HepG2 (cell line): Measurements from ENCODE around the gene SLC17A3. TPM values are rescaled to one million over a fixed set of nuclear protein-coding genes. Genes with fewer than 3 reads are reported as not detected.

Experiments
- ATAC-seq: fragments of 200-7000 bp; cut with Tn5 transposase; 3 replicates; pipeline ENCODE4 v1.9.1; 2020; ENCODE audit warnings: mild to moderate bottlenecking, moderate library complexity
- BruUV-seq: library from RNA; stranded (reverse); fragments of 400-500 nt; replicated peaks from 2 replicates; lab custom pipeline; 2021; lab: Mats Ljungman, UMichigan
- CTCF ChIA-PET: fragments of 300-600 bp; formaldehyde crosslinking; extraction: SDS; loops from one replicate; lab custom pipeline; 2021; ENCODE audit warnings: low total read pairs, inconsistent platforms, low intra/inter-chr PET ratio; lab: Yijun Ruan, JAX
- POLR2A ChIA-PET: fragments of 350-600 bp; sonication (Branson Sonifier 250); formaldehyde crosslinking; loops from one replicate; lab custom pipeline; 2020; ENCODE audit warnings: antibody characterized with exemption, inconsistent platforms; lab: Yijun Ruan, JAX
- DNase-seq: peaks from one replicate; pipeline ENCODE4 v3.0.0-alpha.2; 2015; ENCODE audit warnings: low spot score
- FAIRE-seq: peaks from 3 replicates; lab custom pipeline; 2011; peaks lifted over from hg19 to GRCh38; lab: Jason Lieb, UNC
- H2AFZ ChIP-seq: one replicate; pipeline ENCODE4 v1.6.1; 2011; ENCODE audit warnings: low read length, inconsistent platforms
- H3K27ac ChIP-seq: fragments of 300-600 bp; 3 replicates; pipeline ENCODE4 v1.8.0; 2011; ENCODE audit warnings: mixed run types, mild to moderate bottlenecking, mixed read lengths, low read length, inconsistent platforms; ENCODE audit not compliant: insufficient read depth; ENCODE audit errors: extremely low read length
- H3K27me3 ChIP-seq, 2 experiments: fragments of 200-600 bp in 1 of 2; 2 replicates in 1 of 2; 3 replicates in 1 of 2; pipeline versions ENCODE4 v1.6.0 to v1.8.0; 2011; ENCODE audit warnings: low read length in 2 of 2, mild to moderate bottlenecking in 2 of 2, moderate library complexity in 2 of 2, inconsistent platforms in 1 of 2; ENCODE audit not compliant: insufficient read depth in 2 of 2, control insufficient read depth in 1 of 2
- H3K36me3 ChIP-seq, 2 experiments: fragments of 200-600 bp in 1 of 2; replicated peaks in 1 of 2; 2 replicates in 1 of 2; 3 replicates in 1 of 2; pipeline versions ENCODE4 v1.5.1 to v1.8.0; 2011; ENCODE audit warnings: low read length in 2 of 2, inconsistent platforms in 1 of 2; ENCODE audit not compliant: insufficient read depth in 2 of 2, control insufficient read depth in 1 of 2
- H3K4me1 ChIP-seq: 2 replicates; pipeline ENCODE4 v1.5.1; 2012; ENCODE audit warnings: low read length, inconsistent platforms; ENCODE audit not compliant: insufficient read depth
- H3K4me2 ChIP-seq: 2 replicates; pipeline ENCODE4 v1.6.0; 2011; ENCODE audit warnings: low read depth, low read length, inconsistent platforms
- H3K4me3 ChIP-seq, 3 experiments: fragments of 200-600 bp in 1 of 3; sonication (generic), shearing (Covaris generic) in 1 of 3; replicated peaks in 1 of 3; 2 replicates each; pipeline ENCODE4 v1.5.1; 2011 to 2016; ENCODE audit warnings: low read length in 3 of 3, inconsistent platforms in 2 of 3, low read depth in 2 of 3, mild to moderate bottlenecking in 2 of 3, control low read depth in 1 of 3, mixed read lengths in 1 of 3; ENCODE audit not compliant: insufficient read depth in 1 of 3
- H3K79me2 ChIP-seq: one replicate; pipeline ENCODE4 v1.6.1; 2011; ENCODE audit warnings: low read length, inconsistent platforms; ENCODE audit not compliant: insufficient read depth
- H3K9ac ChIP-seq: 2 replicates; pipeline ENCODE4 v1.6.0; 2011; ENCODE audit warnings: mild to moderate bottlenecking, low read depth, low read length, inconsistent platforms; ENCODE audit not compliant: insufficient read depth
- H3K9me3 ChIP-seq: 2 replicates; pipeline ENCODE4 v1.5.1; 2012; ENCODE audit warnings: mild to moderate bottlenecking, low read length
- H4K20me1 ChIP-seq: 2 replicates; pipeline ENCODE4 v1.6.0; 2011; ENCODE audit warnings: inconsistent platforms, mild to moderate bottlenecking, low read length, moderate library complexity; ENCODE audit not compliant: insufficient read depth
- E2F1 ChIP-seq: sonication (generic); formaldehyde crosslinking; IDR thresholded peaks from 2 replicates; pipeline ENCODE4 v1.5.0; 2020; ENCODE audit warnings: missing genetic modification reagents
- FLYWCH1 ChIP-seq: sonication (generic); formaldehyde crosslinking; IDR thresholded peaks from 2 replicates; pipeline ENCODE4 v1.8.1; 2023; ENCODE audit warnings: mild to moderate bottlenecking, missing genetic modification reagents
- HCFC1 ChIP-seq: fragments of 150-350 bp; IDR thresholded peaks from 2 replicates; pipeline ENCODE4 v1.6.1; 2014; ENCODE audit warnings: low read depth, low read length
- HMG20B ChIP-seq: conservative IDR thresholded peaks from 2 replicates; pipeline ENCODE4 v1.6.1; 2016; ENCODE audit warnings: missing genetic modification reagents, missing compliant biosample characterization
- ISX ChIP-seq: sonication (generic); formaldehyde crosslinking; conservative IDR thresholded peaks from 2 replicates; pipeline ENCODE4 v1.5.0; 2020; ENCODE audit warnings: missing genetic modification reagents
- MLXIP ChIP-seq: sonication (generic); formaldehyde crosslinking; IDR thresholded peaks from 2 replicates; pipeline ENCODE4 v1.9.0; 2021; ENCODE audit warnings: missing genetic modification reagents, borderline replicate concordance
- NFATC3 ChIP-seq: sonication (generic); formaldehyde crosslinking; IDR thresholded peaks from 2 replicates; pipeline ENCODE4 v1.5.1; 2020; ENCODE audit warnings: mild to moderate bottlenecking, missing genetic modification reagents
- POLR2AphosphoS2 ChIP-seq: IDR thresholded peaks from 2 replicates; pipeline ENCODE4 v1.6.1; 2011; ENCODE audit warnings: low read depth, low read length, improper control_type of control experiment
- SNAI1 ChIP-seq: sonication (generic); formaldehyde crosslinking; IDR thresholded peaks from 2 replicates; pipeline ENCODE4 v1.5.0; 2020; ENCODE audit warnings: mild to moderate bottlenecking, missing genetic modification reagents, borderline replicate concordance
- TEAD2 ChIP-seq: sonication (generic); formaldehyde crosslinking; IDR thresholded peaks from 2 replicates; pipeline ENCODE4 v1.9.0; 2021; ENCODE audit warnings: missing genetic modification reagents
- THAP8 ChIP-seq: sonication (generic); formaldehyde crosslinking; IDR thresholded peaks from 2 replicates; pipeline ENCODE4 v1.5.1; 2020; ENCODE audit warnings: missing genetic modification reagents, mild to moderate bottlenecking, borderline replicate concordance
- ZFP36L2 ChIP-seq: sonication (generic); formaldehyde crosslinking; IDR thresholded peaks from 2 replicates; pipeline ENCODE4 v1.4.0; 2020; ENCODE audit warnings: missing genetic modification reagents
- ZIK1 ChIP-seq: sonication (generic); formaldehyde crosslinking; IDR thresholded peaks from 2 replicates; pipeline ENCODE4 v1.5.0; 2020; ENCODE audit warnings: mild to moderate bottlenecking, low read depth, missing genetic modification reagents, borderline replicate concordance
- ZNF441 ChIP-seq: sonication (generic); formaldehyde crosslinking; IDR thresholded peaks from 2 replicates; pipeline ENCODE4 v1.7.0; 2021; ENCODE audit warnings: missing genetic modification reagents, borderline replicate concordance
- WGBS: methylation state at CpG from one replicate; pipeline ENCODE4 v1.1.6; 2017; ENCODE audit warnings: low lambda C conversion rate; 5-methylcytosine and 5-hydroxymethylcytosine counted together
- in situ Hi-C: cut with HindIII; loops from 2 replicates; pipeline ENCODE4 v1.10.0; 2017; ENCODE audit warnings: low pct_unique_long_range_greater_than_20kb; ENCODE audit not compliant: extremely low pct_ligation_motif_present
- intact Hi-C: fragments of 100-400 bp; cut with micrococcal nuclease; formaldehyde crosslinking; loops from one replicate; pipeline ENCODE4 v1.10.0; 2022; ENCODE audit not compliant: unreplicated experiment
- polyA plus RNA-seq, 8 experiments: library from polyadenylated mRNA; depleted of rRNA in 3 of 8; stranded (reverse) in 7 of 8; unstranded in 1 of 8; fragments of >200 nt; fragmentation: Illumina TruSeq in 4 of 8; extraction: Trizol in 4 of 8; gene quantifications; 2 replicates each; pipeline versions ENCODE4 v1.2.1 to v1.2.3, GENCODE V29; 2011 to 2016; ENCODE audit warnings: low read depth in 4 of 8, missing spikeins in 1 of 8, mixed read lengths in 1 of 8; ENCODE audit not compliant: insufficient read depth in 1 of 8
- total RNA-seq, 5 experiments: library from RNA; depleted of rRNA; stranded (reverse); fragments of >200 nt; fragmentation: Illumina TruSeq; extraction: Trizol; gene quantifications; 2 replicates each; pipeline ENCODE4 v1.2.3, GENCODE V29; 2016; ENCODE audit warnings: low read depth in 1 of 5
- TF ChIP-seq, protein P1 (sequence below): sonication (generic); formaldehyde crosslinking; IDR thresholded peaks from 2 replicates; pipeline ENCODE4 v1.8.0; 2022; ENCODE audit warnings: mild to moderate bottlenecking, missing genetic modification reagents, borderline replicate concordance

The SLC17A3 gene
- total and polyA plus RNA-seq, 2 of the 13 experiments (the other 11 are each of a cell fraction or from before 2014, with no cell fraction given), result 0.09 to 0.11 TPM

- TF ChIP-seq MLXIP, result no peak
- no peak for TF ChIP-seq ZIK1 (CRISPR knock-in tag)
- no peak for TF ChIP-seq E2F1
These were observed 52.7 kb downstream of the SLC17A3 start (continued) for GRCh38 chr6:25821341-25821740.

DNA sequence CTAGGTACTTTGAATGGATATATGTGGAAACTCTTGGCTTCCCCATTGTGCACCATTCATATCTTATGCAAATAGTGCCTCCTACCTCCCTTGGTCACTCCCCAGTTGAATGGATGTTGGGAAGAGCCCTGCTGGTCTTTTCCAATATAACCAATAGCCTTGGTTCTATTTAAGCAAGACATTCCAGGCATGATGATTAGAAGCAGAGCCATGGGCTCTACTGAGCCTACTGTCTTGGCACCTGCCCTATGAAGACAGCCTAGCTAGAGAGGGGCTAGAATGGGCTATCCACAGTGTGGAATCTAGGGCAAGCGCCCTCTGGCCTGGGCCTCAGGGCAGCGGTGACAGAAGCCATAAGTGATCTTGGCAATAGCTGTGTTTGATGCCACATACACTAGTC is 57.8 kb downstream of the SLC17A3 start:
- ATAC-seq (no peak), FAIRE-seq (no peak), DNase-seq (no peak)
- ChIA-PET POLR2A (no interaction called here), CTCF (no interaction called here)
- no peaks in the 10 kb centered on the region for H3K4me1 ChIP-seq
- in situ Hi-C loops, result no loop called here
- H3K27ac ChIP-seq, result no peak overlapping the region
- no peak overlapping the region for H2AFZ ChIP-seq
- H4K20me1 ChIP-seq, result no peaks in the 10 kb centered on the region
- no peaks in the 10 kb centered on the region; a peak in 1 of 5 replicates for H3K27me3 ChIP-seq
- no peaks in the 10 kb centered on the region for H3K79me2 ChIP-seq
- no peak for TF ChIP-seq ISX (CRISPR knock-in tag)
- TF ChIP-seq, protein P1, sequence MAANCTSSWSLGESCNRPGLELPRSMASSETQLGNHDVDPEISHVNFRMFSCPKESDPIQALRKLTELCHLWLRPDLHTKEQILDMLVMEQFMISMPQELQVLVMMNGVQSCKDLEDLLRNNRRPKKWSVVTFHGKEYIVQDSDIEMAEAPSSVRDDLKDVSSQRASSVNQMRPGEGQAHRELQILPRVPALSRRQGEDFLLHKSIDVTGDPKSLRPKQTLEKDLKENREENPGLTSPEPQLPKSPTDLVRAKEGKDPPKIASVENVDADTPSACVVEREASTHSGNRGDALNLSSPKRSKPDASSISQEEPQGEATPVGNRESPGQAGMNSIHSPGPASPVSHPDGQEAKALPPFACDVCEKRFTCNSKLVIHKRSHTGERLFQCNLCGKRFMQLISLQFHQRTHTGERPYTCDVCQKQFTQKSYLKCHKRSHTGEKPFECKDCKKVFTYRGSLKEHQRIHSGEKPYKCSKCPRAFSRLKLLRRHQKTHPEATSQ (CRISPR knock-in tag), result no peak
- TF ChIP-seq POLR2AphosphoS2, result no peak
- TF ChIP-seq TEAD2, result no peak
- TF ChIP-seq NFATC3 (CRISPR knock-in tag), result no peak
- TF ChIP-seq ZNF441, result no peak
- TF ChIP-seq ZFP36L2 (CRISPR knock-in tag), result no peak
- no peak for TF ChIP-seq HMG20B (CRISPR knock-in tag)
- TF ChIP-seq HCFC1, result no peak
- no peak for TF ChIP-seq FLYWCH1 (CRISPR knock-in tag)
- no peak for TF ChIP-seq THAP8 (CRISPR knock-in tag)
- no peak for TF ChIP-seq SNAI1 (CRISPR knock-in tag)
- WGBS, result 83% methylated on average over 2 of the region's 2 CpGs
- H3K9me3 ChIP-seq, result no peaks in the 10 kb centered on the region
- H3K36me3 ChIP-seq, result no peaks in the 10 kb centered on the region
- no TSS peak for BruUV-seq
- no peak overlapping the region for H3K4me3 ChIP-seq
- intact Hi-C loops, result loop anchor here (5.0 kb wide), 1 partner anchor 41 kb away; no protein-coding TSS in a partner anchor
- H3K4me2 ChIP-seq, result no peak overlapping the region
- no peak overlapping the region for H3K9ac ChIP-seq
